ENCODE measurements around the gene FCN1.
"Not testable (repeated sequence)": the region's sequence is repeated elsewhere in the genome, so short reads cannot be mapped to it uniquely, and the experiment has no call there.

Gene FCN1

GRCh38 chr9:134870746-134871662 is 46.7 kb downstream of the FCN1 start:
- no peak for DNase-seq

GRCh38 chr9:134870301-134870694 is 47.4 kb downstream of the FCN1 start:
- no peak for DNase-seq

DNA sequence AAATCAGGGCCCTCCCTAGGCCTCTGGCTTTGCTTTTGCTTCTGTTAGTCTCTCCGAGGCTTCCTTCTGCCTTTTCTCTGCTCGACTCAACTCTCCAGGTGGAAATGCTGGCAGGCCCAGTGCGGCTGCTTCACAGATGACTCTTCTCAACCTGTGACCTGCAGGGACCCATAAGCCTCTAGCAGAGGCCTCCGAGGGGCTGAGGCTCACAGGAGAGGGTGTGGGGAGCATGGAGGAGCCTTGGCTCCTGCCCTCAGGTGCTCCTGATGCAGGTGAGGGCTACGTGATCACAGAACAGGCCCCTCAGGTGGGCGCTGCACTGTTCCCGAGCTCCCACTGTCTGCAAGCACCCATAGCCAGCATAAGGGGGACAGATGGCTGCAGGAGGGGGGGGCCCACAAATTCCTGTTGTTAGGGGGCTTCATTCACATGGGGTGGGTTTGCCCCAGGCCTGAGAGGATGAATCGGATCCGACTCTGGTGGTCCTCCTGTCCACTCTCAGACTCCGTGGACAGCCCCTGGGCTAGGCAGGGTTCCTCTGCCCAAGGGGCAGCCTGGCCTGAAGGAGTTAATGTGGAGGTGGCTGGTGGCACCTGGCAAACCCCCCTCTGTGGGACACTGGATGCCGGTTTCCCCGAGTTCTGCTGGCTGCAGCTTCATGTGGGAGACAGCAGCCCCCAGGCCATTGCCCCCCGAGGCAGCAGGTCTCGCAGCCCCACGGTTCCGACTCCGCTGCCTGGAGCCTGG is 48.0 kb downstream of the FCN1 start:
- DNase-seq: no peak

DNA sequence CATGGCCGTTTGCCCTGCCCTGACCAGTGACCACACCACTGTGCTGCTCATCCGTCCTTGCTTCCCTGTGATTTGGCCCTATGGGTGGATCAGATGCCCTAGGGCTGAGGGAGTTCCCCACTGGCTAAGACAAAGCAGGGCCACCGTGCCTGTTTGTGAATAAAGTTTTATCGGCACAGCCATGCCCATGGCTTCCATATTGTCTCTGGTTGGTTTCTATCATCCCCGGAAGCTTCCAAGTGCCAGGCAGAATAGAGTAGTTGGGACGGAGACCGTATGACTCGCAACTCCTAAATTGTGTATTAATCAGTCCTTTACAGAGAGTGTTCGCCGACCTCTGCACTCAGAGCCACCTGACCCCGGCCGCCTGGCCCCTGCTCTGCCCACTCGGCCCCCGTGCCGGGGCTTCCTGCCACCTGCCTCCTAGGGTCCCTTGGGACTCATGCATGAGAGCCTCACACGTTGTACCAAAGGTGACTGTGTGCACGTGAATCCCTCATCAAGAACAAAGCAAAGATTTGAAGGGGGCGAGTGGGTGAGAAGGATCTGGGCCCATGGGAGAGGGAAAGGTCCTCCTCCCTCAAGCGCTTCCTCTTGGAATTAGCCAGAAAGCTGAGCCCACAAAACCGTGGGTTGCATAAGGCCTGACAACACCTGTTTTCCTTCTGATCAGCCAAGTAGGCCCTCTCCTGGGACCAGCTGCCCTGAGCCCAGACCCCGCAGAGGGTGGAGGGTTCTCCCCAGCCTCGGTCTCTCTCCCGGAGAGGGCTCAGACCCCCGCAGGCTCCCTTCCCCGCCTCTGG is 48.8 kb downstream of the FCN1 start:
- no peak for DNase-seq

DNA sequence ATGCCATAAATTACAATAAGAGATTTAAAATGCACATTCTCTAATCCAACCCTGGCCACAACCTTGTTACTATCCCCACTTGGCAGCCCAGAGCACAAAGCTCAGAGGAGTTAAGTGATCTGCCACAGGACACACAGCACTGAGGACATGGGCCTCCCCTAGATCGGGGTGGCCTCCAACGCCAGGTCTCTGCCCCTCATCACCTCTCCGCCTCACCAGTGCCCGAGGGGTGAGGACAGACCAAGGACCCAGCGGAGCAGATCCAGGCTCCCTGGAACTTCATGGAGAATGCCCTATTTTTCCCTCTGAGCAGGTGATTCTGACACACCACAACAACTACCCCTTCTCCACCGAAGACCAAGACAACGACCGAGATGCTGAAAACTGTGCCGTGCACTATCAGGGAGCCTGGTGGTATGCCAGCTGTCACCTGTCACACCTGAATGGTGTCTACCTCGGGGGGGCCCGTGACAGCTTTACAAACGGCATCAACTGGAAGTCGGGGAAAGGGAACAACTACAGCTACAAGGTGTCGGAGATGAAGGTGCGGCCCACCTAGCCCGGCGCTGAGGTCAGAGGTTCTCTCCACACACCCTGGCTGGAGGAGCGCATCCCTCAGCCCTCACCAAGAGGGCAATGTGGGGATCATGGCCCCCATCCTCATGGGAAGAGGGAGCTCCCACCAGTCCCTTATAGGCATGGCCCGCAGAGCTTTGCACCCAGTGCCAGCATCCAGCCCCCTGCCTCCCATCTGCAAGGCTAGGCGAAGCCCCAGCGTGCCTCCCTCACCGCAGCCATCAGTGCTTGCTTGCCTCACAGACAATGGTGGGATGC is 49.6 kb downstream of the FCN1 start:
- no peak for DNase-seq

DNA sequence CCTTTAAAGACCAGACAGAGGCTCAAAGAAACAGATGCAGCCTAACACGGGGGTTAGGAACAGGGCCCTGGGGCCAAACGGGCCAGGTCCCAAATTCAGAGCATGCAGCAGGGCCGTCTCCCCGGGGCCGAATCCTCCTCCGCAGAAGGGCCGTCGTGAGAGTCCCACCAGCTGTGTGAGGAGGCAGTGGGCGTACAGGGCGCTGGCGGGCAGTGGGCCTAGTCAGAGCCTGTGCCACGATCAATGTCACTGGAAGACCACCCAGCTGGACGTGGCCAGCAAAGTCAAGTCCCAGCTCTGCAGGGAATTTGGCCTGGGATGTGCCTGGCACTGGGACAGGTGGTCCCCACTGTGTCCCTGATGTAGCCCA is 52.9 kb downstream of the FCN1 start:
- no peak for DNase-seq

DNA sequence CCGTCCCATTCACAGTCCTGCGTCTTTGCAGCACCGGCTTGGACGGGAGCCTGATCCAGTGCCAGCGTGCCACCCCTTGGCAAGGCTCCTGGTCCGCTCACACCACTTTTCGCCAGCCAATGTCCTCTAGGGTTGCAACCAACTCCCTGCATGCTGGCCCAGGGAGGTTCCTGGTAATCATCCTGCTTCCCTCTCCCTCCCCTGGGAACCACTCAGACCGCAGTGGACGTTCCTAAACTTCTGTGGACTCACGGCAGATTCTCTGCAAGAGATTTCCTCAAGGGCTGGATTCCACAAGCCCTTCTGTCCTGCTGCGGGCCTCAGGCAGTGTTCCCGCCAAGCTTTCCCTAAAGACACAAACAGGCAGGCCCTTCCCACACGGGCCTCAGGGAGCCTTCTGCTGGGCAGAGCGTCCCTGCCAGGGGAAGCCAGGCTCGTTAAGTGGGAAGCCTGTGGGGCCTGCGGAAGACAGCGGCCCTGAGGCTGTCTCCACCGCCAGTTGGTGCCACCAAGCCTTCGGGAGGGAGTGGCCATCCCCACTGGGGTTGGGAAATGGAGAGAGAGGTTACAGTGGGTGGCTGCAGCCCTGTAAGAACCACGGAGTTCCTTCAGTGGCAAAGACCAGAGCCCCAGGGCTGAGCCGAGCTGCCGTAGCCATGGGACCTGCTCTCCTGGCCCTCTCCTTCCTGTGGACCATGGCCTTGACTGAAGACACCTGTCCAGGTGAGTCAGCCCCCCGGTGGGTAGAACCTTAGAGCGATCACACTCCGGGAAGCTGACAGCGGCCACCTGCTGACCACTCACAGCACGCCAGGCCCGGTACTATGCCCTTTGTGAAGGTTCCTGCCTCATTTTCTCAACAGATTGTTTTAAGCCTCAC is 53.5 kb downstream of the FCN1 start:
- no peak for DNase-seq

- no peak for DNase-seq
Observed at GRCh38 chr9:134863306-134863902, 54.3 kb downstream of the FCN1 start.

- no peak for DNase-seq
Observed at GRCh38 chr9:134861595-134862334, 55.9 kb downstream of the FCN1 start.

GRCh38 chr9:134860510-134860909 is 57.2 kb downstream of the FCN1 start:
- no peak for DNase-seq

GRCh38 chr9:134858051-134858841 is 59.5 kb downstream of the FCN1 start:
- no peak for DNase-seq

DNA sequence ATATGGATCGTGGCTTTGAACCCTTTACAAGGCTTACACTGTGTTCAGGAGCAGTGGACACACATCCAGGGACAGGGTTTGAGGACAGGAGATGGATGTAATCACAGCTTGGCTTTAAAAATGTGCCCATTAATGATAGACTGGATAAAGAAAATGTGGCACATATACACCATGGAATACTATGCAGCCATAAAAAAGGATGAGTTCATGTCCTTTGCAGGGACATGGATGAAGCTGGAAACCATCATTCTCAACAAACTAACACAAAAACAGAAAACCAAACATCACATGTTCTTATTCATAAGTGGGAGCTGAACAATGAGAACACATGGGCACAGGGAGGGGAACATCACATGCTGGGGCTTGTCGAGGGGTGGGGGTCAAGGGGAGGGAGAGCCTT is 60.3 kb downstream of the FCN1 start:
- DNase-seq: not testable (repeated sequence)

DNA sequence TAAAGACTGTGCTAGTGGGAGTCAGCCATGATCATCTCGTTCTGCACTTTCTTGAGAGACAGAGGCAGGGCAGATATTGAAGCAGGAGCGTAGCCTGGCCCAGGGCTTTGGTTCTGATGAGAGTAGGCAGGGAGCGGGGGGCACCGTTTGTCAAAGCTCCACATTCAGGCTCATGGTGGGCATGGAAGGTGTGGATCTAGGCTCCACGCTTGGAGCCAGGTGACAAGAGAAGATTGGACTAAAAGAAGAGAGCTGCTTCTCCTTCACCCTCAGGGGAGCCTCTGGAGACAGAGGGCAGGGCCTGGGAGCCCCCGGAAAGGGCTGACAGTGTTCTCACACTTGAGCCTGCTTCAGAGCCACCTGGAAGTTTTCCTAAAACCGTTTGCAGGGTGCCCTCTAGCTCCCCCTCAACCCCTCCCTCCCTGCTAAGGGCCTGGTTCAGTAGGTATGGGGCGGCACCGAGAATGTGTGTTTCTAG is 61.8 kb downstream of the FCN1 start:
- DNase-seq: no peak
